Measurements from ENCODE around the gene ACTR3C. TPM values are rescaled to one million over a fixed set of nuclear protein-coding genes. Genes with fewer than 3 reads are reported as not detected.

Gene ACTR3C
- total and polyA plus RNA-seq, 2 of the 13 experiments (the other 11 are each of a cell fraction or from before 2014, with no cell fraction given) = 3.8 to 7.5 TPM

- TF ChIP-seq, protein P1, sequence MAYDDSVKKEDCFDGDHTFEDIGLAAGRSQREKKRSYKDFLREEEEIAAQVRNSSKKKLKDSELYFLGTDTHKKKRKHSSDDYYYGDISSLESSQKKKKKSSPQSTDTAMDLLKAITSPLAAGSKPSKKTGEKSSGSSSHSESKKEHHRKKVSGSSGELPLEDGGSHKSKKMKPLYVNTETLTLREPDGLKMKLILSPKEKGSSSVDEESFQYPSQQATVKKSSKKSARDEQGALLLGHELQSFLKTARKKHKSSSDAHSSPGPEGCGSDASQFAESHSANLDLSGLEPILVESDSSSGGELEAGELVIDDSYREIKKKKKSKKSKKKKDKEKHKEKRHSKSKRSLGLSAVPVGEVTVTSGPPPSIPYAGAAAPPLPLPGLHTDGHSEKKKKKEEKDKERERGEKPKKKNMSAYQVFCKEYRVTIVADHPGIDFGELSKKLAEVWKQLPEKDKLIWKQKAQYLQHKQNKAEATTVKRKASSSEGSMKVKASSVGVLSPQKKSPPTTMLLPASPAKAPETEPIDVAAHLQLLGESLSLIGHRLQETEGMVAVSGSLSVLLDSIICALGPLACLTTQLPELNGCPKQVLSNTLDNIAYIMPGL (CRISPR knock-in tag; IDR thresholded peaks at IDR 0.05; ENCODE audit: borderline replicate concordance in 1 of 2, low read depth in 1 of 2) = peak; percentile 91 to 96
- TF ChIP-seq DPF2 (CRISPR knock-in tag; IDR thresholded peaks at IDR 0.05; ENCODE audit: borderline replicate concordance, low read depth) (0 out of 2 replicates have a peak, but pooled peaks have one; percentile 23), SPEN (CRISPR knock-in tag; IDR thresholded peaks at IDR 0.05; ENCODE audit: low read depth) (peak; percentile 90), IKZF1 (IDR thresholded peaks at IDR 0.05) (no peak), SIX4 (CRISPR knock-in tag; IDR thresholded peaks at IDR 0.05) (peak; percentile 39; the same call in 1 of the 2 replicates), AGO2 (optimal IDR thresholded peaks at IDR 0.05; ENCODE audit: low read depth, low read length) (peak; percentile 90), PRPF4 (IDR thresholded peaks at IDR 0.05; ENCODE audit: low read depth, low read length, poor library complexity, severe bottlenecking) (no peak), ZNF841 (CRISPR knock-in tag; IDR thresholded peaks at IDR 0.05; ENCODE audit: borderline replicate concordance) (0 out of 2 replicates have a peak, but pooled peaks have one; percentile 48), PHF8 (CRISPR knock-in tag; IDR thresholded peaks at IDR 0.05) (peak; percentile 89), HNRNPL (IDR thresholded peaks at IDR 0.05; ENCODE audit: low read depth, low read length) (0 out of 2 replicates have a peak, but pooled peaks have one; percentile 74), ZNF777 (CRISPR knock-in tag; IDR thresholded peaks at IDR 0.05) (peak; percentile 76; the same call in 1 of the 2 replicates), ZNF563 (CRISPR knock-in tag; IDR thresholded peaks at IDR 0.05) (peak; percentile 93), ZMAT3 (CRISPR knock-in tag; conservative IDR thresholded peaks at IDR 0.05) (peak; percentile 97), HMG20A (CRISPR knock-in tag; IDR thresholded peaks at IDR 0.05; ENCODE audit: borderline replicate concordance) (no peak), ZNF530 (CRISPR knock-in tag; IDR thresholded peaks at IDR 0.05; ENCODE audit: low read depth) (no peak), EED (CRISPR knock-in tag; IDR thresholded peaks at IDR 0.05) (peak; percentile 79), ZNF337 (CRISPR knock-in tag; IDR thresholded peaks at IDR 0.05; ENCODE audit: borderline replicate concordance, low read depth) (peak; percentile 3; the same call in 1 of the 2 replicates)
- TF ChIP-seq, protein P2, sequence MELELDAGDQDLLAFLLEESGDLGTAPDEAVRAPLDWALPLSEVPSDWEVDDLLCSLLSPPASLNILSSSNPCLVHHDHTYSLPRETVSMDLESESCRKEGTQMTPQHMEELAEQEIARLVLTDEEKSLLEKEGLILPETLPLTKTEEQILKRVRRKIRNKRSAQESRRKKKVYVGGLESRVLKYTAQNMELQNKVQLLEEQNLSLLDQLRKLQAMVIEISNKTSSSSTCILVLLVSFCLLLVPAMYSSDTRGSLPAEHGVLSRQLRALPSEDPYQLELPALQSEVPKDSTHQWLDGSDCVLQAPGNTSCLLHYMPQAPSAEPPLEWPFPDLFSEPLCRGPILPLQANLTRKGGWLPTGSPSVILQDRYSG (CRISPR knock-in tag; IDR thresholded peaks at IDR 0.05) = peak; percentile 85
- TF ChIP-seq, protein P3, sequence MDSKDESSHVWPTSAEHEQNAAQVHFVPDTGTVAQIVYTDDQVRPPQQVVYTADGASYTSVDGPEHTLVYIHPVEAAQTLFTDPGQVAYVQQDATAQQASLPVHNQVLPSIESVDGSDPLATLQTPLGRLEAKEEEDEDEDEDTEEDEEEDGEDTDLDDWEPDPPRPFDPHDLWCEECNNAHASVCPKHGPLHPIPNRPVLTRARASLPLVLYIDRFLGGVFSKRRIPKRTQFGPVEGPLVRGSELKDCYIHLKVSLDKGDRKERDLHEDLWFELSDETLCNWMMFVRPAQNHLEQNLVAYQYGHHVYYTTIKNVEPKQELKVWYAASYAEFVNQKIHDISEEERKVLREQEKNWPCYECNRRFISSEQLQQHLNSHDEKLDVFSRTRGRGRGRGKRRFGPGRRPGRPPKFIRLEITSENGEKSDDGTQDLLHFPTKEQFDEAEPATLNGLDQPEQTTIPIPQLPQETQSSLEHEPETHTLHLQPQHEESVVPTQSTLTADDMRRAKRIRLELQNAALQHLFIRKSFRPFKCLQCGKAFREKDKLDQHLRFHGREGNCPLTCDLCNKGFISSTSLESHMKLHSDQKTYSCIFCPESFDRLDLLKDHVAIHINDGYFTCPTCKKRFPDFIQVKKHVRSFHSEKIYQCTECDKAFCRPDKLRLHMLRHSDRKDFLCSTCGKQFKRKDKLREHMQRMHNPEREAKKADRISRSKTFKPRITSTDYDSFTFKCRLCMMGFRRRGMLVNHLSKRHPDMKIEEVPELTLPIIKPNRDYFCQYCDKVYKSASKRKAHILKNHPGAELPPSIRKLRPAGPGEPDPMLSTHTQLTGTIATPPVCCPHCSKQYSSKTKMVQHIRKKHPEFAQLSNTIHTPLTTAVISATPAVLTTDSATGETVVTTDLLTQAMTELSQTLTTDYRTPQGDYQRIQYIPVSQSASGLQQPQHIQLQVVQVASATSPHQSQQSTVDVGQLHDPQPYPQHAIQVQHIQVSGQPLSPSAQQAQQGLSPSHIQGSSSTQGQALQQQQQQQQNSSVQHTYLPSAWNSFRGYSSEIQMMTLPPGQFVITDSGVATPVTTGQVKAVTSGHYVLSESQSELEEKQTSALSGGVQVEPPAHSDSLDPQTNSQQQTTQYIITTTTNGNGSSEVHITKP (CRISPR knock-in tag; IDR thresholded peaks at IDR 0.05; ENCODE audit: low read depth) = peak; percentile 100
Observed at GRCh38 chr7:150322833-150323681, at the start of gene ACTR3C, which contains the start of gene LRRC61 (continued).

Data from HepG2 (cell line).